Measurements from ENCODE around the gene CYTH2.
"Not testable (repeated sequence)": the region's sequence is repeated elsewhere in the genome, so short reads cannot be mapped to it uniquely, and the experiment has no call there.

Gene CYTH2

DNA sequence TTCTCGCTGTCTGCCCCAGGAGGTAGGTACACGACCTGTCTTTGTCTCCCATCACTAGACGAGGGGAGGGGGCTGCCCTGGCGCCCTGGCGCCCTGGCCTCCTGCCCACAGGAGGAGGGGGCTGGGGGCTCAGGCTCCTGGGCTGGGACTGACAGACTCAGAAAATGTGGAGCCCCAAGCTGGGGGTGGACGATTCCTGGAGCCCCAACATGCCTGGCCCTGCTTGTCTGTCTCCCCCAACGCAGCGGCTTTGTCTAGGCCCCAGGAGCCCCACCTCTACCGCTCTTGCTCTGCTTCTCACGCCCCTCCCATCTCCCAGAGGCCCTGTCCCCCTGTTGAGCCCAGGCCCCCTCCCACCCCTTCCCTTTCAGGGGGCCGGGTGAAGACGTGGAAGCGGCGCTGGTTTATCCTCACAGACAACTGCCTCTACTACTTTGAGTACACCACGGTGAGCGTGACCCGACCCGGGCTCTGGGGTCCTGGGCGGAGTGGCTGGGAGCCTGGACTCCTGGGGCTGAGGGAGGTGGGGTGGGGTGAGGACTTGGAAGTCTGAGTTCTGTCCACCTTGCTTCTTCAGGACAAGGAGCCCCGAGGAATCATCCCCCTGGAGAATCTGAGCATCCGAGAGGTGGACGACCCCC lies 8.6 kb downstream of the CYTH2 start:
- no peak for DNase-seq (ENCODE audit: low read depth)

DNA sequence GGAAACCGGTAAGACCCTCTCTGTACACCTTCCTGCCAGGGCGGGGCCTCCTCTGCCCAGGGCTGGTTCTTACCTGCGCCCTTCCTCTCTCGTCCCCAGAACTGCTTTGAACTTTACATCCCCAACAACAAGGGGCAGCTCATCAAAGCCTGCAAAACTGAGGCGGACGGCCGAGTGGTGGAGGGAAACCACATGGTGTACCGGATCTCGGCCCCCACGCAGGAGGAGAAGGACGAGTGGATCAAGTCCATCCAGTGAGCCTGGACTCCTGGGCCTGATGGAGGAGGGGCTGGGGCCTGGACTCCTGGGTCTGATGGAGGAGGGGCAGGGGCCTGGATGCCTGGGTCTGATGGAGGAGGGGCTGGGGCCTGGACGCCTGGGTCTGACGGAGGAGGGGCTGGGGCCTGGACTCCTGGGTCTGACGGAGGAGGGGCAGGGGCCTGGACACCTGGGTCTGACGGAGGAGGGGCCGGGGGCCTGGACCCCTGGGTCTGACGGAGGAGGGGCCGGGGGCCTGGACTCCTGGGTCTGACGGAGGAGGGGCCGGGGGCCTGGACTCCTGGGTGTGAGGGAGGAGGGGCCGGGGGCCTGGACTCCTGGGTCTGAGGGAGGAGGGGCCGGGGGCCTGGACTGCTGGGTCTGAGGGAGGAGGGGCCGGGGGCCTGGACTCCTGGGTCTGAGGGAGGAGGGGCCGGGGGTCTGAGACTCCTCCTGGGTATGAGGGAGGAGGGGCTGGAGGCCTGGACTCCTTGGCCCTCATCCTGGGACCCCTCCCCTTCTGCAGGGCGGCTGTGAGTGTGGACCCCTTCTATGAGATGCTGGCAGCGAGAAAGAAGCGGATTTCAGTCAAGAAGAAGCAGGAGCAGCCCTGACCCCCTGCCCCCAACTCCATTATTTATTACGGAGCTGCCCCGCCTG lies 9.4 kb downstream of the CYTH2 start:
- no peak for DNase-seq (ENCODE audit: low read depth)

DNA sequence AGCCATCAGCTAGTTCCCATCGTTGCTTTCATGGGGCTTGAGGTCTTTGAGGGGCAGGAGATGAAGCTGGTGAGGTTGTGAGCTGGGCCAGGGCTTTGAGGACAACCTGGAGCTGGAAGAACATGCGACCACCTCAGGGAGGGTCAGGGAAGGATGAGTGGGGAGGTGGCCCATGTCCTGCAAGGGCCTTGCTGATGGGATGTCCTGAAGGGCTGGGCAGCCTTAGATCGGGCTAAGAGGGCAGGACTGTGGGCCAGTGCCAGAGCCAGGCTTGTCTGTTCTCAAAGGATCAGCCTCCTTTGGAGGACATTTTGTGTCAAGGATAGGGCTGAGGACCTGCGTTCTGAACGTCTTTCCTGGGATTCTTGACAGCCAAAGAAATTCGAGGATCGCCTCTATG lies 10.5 kb downstream of the CYTH2 start:
- DNase-seq (ENCODE audit: low read depth) = no peak

GRCh38 chr19:48480183-48480557 lies 11.0 kb downstream of the CYTH2 start:
- DNase-seq (ENCODE audit: low read depth) = peak; percentile 24

GRCh38 chr19:48480558-48481500 lies 11.7 kb downstream of the CYTH2 start:
- DNase-seq (ENCODE audit: low read depth) = peak; percentile 22

- DNase-seq (ENCODE audit: low read depth) = no peak
Measured at GRCh38 chr19:48481846-48482639, 12.9 kb downstream of the CYTH2 start.

- no peak for DNase-seq (ENCODE audit: low read depth)
Measured at GRCh38 chr19:48483301-48483700, 14.1 kb downstream of the CYTH2 start.

DNA sequence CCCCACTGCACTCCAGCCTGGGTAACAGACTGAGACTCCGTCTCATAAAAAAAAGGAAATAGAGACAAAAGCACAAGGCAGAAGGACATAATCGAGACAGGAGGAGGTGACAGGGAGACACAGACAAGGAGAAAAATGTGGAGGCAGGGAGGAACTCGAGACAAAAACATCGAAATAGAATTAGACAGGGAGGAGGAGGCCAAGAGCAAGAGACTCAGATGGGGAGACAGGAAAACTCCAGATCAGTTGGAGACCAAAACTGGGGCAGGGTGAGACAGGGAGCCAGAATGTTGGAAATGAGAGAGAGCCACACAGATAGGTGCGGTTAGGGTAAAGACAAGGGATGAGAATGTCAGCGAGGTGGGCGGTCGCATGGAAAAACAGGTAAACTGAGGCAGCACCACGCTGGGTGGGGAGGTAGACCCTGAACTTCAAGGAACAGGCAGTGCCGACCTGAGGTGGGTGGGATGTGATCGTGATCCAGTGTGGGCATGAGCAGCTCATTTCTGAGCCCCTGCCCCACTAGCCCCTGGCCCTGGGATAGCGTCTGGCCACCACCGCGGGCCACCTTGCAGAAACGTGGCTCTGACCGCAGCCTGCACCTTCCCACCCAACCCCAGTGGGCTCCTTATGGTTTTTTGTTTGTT lies 15.2 kb downstream of the CYTH2 start:
- DNase-seq (ENCODE audit: low read depth) = no peak

GRCh38 chr19:48484931-48485612 lies 15.9 kb downstream of the CYTH2 start:
- no peak for DNase-seq (ENCODE audit: low read depth)

GRCh38 chr19:48486706-48487105 lies 17.5 kb downstream of the CYTH2 start:
- DNase-seq (ENCODE audit: low read depth) = not testable (repeated sequence)

GRCh38 chr19:48487544-48487943 lies 18.4 kb downstream of the CYTH2 start:
- DNase-seq (ENCODE audit: low read depth) = no peak

DNA sequence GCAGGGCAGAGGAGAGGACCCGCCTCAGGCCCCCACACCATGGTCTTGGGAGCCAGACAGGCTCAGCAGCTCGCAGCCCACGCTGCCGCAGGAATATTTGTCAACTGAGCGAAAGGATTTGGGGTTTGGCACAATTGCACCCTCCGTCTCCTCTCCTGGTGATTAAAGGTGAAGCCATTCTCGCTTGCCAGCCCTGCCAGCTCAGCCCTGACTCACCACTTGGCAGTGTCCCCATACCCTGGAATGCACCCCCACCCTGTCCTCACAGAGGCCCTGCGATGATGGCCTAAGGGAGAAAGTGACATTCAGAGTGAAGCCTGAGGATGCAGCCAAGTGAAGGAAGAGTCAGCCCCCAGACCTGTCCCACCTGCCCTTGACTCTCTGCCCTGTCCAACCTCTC lies 18.8 kb downstream of the CYTH2 start:
- DNase-seq (ENCODE audit: low read depth) = no peak

DNA sequence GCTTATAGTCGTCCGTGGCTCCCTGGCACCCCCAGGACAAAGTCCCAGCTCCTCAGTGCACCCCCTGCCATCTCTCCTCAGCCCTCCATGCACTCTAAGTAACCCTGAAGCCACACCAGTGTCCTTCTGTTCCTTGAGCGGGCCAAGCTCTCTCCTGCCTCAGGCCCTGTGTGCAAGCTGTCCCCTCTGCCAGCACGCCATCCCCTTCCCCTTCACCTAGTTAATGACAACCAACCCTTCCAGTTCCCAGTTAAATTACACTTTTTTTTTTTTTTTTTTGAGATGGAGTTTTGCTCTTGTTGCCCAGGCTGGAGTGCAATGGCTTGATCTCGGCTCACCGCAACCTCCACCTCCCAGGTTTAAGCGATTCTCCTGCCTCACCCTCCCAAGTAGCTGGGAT lies 19.3 kb downstream of the CYTH2 start:
- DNase-seq (ENCODE audit: low read depth) = not testable (repeated sequence)

DNA sequence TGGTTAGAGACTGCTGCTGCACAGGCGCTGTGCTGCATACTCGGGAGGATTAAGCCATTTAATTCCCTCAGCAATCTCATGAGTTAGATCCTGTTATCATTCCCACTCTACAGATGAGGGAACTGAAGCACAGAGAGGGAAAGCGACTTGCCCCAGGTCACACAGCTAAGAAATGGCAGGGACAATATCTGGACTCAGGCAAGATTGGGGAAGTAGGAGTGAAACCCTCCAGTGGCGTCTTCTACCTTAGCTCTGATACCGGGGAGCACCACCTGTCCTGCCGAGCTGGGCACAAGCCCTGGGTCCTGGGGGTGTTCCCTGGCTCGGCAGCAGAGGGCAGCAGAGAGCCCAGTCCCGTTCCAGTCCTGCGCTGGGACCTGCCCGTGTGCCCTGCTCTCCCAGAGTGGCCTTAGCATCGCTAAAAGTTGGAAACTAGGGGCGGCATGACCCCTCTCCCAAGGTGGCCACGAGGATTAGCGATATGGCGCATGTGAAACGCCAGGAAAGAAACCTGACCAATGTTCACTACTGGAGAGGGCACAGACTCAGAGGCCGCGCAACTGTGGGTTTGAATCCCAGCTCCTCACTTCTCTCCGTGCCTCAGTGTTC lies 20.5 kb downstream of the CYTH2 start:
- peak; percentile 73 for DNase-seq (ENCODE audit: low read depth)

DNA sequence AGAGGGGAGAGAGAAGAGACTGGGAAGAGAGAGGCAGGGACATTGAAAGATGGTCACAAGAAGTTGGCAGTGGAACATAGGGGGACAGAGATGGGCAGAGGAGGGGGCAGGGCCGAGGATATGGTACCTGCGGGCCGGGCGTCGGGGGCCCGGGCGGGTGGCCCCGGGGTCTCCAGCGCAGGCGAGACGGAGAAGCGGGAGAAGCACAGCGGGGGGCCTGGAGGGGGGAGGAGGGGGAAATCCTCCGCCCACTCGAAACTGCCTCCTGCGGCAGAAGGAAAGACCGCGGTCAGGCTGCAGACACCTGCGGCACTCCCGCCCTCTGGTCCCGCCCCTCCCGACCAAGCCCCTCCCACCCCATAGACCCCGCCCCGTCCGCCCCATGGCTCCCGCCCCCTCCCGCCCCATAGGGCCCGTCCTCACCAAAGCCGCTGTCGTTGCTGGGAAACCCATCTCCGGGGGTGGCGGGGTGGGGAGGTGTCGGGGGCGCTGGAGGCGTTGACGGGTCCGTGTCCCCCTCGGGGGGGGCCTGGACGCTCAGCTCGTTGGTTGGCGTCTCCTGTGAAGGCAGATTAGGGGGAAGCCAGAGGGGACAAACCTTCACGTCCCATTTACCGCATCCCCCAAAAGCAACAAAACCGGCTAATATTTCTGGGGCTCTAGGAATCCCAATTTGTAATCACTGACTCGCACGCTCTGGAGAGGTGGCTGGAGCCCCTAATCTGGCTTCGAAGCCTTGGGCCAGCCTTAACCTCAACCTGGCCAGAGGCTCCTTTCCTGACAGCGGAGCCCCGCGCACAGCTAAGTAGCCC lies 22.0 kb downstream of the CYTH2 start:
- DNase-seq (ENCODE audit: low read depth) = peak; percentile 31

- no peak for DNase-seq (ENCODE audit: low read depth)
Measured at GRCh38 chr19:48491793-48492123, 22.6 kb downstream of the CYTH2 start.

DNA sequence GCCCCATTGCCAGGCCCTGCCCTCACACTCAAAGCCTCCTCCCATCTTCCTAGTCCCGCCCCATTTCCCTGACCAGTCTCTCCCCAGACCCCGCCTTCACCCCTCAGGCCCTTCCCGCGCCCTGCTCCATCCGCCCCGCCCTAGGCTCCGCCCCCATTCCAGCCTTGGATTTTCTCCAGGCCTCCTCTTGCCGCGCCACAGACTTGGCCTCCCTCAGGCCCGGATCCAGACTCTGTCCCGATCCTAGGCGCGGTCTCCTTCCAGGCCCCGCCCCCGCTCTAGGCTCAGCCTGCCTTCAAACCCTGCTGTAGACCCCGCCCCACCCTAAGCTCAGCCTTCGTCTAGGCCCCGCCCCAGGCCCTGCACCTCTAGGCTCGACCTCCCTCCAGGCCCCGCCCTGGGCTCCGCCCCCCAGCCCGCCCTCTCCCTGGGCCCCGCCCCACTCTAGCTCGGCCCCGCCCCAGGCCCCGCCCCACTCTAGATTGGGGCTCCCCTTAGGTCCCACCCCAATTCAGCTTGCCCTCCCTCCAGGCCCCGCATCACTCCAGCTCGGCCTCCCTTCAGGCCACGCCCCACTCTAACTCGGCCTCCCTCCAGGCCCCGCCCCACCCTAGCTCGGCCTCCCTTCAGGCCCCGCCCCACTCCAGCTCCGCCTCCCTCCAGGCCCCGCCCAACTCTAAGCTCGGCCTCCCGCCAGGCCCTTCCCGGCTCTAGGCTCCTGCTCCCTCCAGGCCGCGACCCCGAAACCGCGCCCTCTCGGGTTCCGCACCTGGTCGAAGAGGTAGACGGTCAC lies 24.0 kb downstream of the CYTH2 start:
- peak; percentile 61 for DNase-seq (ENCODE audit: low read depth)

- DNase-seq (ENCODE audit: low read depth) = no peak
Measured at GRCh38 chr19:48493718-48494401, 24.7 kb downstream of the CYTH2 start.
